HG03342 (cell line): ENCODE data around the gene LCE3A.
"Not testable (repeated sequence)": the region's sequence is repeated elsewhere in the genome, so short reads cannot be mapped to it uniquely, and the experiment has no call there.

Source experiments
- ATAC-seq: cut with Tn5 transposase; IDR thresholded peaks from one replicate; pipeline ENCODE4 v1.9.1; 2021; ENCODE audit warnings: mild to moderate bottlenecking, moderate library complexity; ENCODE audit not compliant: unreplicated experiment

LCE3A gene, protein sequence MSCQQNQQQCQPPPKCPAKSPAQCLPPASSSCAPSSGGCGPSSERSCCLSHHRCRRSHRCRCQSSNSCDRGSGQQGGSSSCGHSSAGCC

DNA sequence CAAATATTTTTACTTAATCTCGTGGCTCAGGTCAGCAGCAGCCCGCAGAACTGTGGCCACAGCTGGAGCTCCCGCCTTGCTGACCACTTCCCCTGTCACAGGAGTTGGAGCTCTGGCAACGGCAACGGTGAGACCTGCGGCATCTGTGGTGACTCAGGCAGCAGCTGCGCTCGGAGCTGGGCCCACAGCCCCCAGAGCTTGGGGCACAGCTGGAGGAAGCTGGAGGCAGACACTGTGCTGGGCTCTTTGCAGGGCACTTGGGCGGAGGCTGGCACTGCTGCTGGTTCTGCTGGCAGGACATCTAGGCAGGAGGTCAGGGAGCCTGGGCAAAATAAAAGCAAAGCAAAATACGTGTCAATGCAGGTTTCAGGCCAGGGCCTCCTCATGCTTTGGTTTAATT, at the start of gene LCE3A:
LCE3A (minus strand) TSS at position 301 of the 400 bp plus-strand sequence; CDS start at position 301, 0 bp downstream.
- ATAC-seq = no peak

DNA sequence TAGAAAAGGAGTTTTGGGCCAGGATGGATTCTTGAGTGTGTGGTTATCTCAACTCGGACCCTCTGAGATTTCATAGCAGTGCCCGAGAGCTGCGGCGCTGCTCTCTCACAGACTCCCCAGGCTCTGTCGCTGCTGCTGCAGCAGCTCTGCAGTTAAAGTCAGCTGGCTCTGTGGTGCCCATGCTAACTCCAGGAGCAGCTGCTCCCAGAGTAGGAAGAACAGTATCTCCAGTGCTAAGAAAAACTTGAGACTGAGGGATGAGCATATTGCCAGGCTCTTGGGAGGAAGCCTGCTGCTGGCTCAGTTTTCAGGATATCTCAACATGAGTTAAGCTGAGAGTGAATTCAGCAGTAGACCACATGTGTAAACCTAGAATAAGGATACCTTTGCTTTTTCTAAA, 44.7 kb upstream of the LCE3A start:
- no peak for ATAC-seq

DNA sequence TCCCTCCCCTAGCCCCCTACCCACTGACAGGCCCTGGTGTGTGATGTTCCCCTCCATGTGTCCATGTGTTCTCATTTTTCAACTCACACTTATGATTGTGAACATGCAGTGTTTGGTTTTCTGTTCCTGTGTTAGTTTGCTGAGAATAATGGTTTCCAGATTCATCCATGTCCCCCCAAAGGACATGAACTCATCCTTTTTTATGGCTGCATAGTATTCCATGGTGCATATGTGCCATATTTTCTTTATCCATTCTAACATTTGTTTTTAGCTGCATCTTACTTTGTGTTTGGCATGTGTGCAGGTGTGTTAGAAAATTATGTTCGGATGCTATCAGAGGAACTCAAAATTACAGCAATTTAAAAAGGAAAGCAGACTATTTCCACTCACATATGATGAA, 43.3 kb upstream of the LCE3A start:
- ATAC-seq = not testable (repeated sequence)

DNA sequence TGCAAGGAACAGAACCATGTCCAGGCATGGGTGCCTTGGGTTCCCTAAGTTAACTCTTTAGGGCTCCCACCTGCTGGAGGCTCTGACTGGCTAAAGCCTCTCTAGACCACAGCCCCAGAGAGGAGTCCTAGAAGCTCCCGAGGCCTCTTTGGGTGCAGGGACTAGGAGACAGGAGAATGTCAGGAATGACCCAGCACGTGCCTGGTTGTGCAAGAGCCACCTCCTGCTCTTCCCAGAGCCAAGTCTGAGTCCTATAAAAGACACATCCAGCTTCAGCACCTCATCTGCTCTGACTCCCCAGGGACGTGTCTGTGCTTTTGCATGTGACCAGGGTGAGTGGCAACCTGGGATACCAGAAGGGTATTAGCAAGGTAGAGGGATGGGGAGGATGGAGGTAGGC, 40.2 kb upstream of the LCE3A start, which contains the start of gene LCE2D:
LCE2D (plus strand) TSS at position 283 of the 400 bp plus-strand sequence. CDS start 726 bp downstream, outside the sequence.
- ATAC-seq = no peak

DNA sequence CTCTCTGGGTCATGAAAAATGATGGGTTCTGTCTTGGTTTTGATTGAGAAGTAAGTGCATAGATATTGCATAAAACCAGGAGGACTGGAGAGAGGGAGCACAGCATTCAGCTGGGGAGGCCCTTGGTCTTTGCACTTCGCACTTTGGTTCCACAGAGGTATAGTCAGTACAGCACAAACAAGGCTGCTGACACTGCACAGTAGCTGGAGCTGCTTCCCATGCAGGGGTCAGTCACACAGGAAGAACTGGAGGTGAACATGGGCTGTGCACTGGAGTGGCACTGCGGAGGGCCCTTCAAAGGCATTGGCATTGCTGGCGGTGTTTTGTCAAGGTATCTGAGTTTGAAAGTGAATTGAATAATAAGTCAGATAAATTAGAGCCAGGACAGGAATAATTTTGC, 35.7 kb upstream of the LCE3A start:
- no peak for ATAC-seq

DNA sequence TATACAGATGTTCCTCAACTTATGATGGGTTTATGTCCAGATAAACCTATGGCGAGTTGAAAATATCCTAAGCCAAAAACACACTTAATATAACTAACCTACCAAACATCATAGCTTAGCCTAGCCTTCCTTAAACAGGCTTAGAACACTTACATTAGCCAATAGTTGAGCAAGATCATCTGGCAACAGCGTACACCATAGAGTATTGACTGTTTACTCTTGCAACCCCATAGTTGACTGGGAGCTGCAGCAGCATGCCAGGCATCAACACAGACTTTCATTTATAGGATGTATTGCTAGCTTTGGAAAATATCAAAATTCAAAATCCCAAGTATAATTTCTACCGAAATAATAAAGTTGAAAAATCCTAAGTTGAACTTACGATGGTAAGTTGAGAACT, 34.8 kb upstream of the LCE3A start:
- no peak for ATAC-seq

DNA sequence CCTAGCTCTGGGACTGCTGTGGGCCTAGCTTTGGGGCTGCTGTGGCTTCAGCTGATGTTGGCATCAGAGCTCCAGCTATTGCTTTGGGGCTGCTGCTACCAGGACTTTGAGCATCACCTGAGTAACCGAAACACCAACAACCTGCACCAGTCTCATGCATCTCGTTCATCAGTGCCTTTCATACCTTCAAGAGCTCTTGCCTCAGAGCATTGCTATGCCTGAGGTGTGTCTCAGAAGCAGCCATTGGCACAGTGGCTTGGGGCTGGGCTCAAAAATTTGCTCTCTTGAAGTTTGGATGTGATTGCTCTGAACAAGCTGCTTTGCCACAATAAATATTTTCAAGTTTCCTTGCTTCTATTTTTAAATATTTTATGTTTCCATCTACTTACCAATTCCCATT, 33.6 kb upstream of the LCE3A start:
- ATAC-seq = no peak

DNA sequence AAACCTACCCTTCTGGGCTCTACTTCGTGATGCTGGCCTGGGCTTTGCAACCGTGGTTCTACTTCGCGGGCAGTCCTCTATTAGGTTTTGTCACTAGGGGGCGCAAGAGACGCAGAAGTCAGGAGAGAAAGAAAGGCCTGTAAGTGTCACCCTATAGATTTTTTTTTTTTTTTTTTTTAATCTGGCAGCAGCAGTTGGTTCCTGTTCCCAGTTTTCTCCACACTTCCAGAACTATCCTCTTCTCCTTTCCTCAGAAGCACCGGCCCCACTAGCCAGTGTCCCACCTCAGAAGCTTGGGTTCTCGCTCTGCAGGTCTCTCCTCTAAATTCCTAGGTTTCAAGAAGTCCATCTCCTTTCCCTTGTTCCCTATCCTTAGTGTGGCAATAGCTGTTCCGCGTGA, 31.2 kb upstream of the LCE3A start:
- no peak for ATAC-seq

DNA sequence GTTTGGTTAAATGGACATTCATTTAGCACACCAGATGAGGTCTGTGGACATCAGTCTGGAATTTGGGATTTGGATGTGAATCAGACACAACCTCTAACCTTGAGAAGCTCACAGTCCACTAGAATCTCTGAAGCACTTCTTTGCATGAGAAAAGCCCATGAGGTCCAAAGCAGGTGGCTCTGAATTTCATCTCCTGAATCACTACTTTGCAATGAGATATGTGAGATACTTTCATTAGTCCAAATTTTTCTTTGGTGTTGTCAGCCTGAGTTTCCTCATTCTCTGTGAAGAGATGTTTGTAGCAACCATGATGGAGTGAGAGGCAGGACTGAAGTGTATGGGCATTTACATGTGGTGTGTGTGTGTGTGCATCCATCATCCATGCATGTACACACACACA, 23.8 kb upstream of the LCE3A start:
- no peak for ATAC-seq

DNA sequence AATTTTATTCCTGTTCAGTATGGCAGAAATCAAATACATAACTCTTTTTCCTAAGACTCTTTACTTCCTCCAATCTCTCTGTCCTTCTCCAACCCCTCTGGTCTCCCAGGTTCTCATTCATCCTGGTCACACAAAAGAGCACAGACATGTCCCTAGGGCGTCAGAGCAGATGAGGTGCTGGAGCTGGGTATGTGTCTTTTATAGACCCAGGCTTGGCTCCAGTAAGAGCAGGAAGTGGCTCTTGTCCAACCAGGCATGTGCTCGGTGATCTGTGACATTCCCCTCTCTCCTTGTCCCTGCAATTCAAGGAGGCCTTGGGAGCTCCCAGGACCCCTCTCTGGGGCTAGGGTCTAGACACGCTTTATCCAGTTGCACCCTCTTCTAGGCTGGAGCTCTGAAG, 22.2 kb upstream of the LCE3A start:
- ATAC-seq = no peak

DNA sequence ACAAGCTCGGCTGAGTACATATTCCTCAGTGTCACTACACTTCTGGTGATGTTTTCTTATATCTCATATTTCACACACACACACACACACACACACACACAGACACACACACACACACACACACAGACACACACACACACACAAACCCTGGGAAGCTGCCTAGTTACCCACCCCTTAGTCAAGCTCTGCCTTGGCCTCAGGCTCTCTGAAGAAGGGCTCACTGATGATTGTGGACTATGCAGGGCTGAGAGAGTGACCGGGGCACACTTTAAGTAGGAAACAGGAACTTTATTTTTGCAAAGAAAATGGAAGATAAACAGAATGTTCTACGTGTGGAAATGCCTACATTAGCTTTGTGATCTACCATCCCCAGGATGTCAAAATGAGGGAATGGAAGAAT, 21.0 kb upstream of the LCE3A start:
- ATAC-seq = no peak

DNA sequence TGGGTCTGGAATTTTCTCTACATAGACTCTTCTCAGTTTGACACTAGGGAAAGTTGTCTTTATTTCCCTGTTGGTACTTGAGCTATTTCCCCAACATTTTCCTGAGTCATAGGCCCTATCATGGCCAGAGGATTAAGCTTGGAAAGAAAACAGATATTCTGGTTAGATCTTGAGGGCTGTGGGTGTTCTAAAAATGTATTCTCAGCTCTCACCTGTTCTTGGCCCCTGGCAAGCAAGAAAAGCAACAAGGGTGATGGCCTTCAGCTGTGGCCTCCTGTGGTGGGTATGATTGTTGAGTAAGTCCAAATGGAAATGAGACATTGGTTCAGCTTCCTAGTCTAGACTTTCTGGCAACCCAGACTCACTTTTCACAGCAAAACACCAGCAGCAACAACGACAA, 17.4 kb upstream of the LCE3A start:
- no peak for ATAC-seq

DNA sequence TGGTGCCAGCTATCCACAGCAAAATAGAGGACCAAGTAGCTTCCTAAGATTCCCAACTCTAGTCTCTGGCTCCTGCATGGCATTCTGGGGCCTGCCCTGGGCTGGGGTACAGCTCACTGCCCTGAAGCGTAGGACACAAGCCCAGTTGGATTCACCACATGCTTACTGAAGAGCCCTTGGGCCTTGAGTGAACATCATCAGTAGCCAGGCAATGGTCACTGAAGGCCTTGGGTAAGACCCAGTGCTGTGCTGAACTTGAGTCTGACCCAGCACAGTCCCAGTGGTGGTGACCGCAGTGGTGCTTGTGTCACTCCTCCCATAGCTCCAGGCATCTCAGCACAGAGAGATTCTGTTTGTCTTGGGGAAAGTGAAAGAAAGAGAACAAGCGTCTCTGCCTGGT, 7.7 kb upstream of the LCE3A start:
- no peak for ATAC-seq

DNA sequence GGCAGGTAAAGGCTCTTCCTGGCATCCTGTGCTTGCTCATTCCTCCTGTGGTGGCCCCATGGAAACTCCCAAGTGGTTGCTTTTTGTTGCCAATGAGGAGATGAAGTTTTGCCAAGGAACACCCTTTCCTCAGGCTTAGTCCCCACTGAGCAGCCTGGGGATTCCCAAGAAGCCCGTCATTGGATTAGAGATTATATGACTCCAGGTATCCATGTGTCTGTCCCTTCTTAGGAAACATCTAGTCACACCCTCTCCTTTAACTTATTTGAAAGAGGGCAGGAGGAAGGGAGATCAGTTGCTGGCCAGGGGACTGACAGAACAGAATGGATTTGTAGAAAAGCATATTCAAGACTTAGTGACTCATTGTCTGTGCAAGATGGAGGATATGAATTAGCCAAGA, 3.8 kb upstream of the LCE3A start:
- no peak for ATAC-seq

DNA sequence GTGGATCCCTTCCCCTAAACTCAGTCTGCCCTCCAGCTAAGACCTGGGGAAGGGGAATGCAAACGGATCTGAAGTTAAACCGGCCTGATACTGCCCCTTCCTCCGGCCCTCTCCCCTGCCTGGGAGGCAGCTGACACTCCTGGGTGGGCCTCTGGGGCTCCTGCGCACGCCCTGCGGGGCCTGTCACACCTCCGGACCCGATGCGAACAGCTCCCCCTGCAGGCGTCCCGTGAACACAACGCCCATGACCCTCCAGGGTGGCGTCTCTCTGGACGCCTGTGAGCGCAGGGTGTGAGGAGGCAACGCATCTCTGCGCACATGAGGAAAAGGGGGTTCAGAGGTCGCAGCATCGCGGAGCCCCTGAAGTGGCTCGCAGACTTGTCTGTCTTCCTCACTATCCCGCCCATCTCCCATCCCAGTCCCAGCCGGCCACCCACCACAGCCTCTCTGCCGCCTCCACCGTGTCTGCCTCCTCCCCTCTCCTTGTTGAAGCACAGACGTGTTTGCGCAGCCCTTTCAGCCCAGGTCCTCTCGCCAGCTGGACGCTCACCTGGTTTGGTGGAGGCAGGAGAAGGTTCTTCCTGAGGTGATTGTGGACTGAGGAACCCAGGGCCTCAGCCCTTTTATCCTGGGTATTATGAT, 421 bp upstream of the LCE3A start:
- ATAC-seq = no peak

DNA sequence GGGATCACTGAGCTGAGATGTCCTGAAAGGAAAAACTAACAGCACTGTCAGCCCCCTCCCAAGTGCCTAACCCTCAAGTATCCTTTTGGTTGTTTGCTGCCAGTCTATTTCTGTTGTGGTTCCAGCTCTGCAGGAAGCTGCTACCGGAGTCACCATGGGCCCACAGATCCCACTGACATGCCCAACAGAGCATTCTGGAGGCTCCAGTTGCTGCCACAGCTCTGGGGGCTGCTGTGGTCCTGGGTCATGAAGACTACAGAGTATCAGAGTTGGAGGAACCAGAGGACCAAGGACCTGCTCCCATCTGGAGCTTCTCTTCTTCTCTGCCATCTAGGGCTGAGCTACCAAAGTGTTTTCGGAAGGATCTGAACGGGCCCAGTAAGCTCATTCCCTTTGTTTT, 910 bp downstream of the LCE3A start:
- no peak for ATAC-seq

DNA sequence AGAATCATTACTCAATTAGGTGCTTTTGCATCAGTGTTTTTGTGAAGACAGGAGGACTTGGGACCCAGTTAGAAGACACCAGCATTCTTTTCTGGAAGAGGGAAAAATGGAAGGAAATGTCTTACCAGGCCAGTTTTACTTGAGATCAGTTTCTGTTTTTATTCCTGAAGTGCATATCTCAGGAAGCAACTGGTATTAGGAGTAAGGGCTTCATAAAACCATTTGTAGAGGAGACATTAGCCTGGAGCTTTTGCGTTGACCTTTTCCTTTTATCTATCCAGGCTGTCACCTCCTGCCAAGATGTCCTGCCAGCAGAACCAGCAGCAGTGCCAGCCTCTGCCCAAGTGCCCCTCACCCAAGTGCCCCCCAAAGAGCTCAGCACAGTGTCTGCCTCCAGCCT, 9.4 kb downstream of the LCE3A start, which contains the start of gene LCE3B:
LCE3B (plus strand) TSS at position 301 of the 400 bp plus-strand sequence; CDS start at position 301, 0 bp downstream.
- no peak for ATAC-seq

DNA sequence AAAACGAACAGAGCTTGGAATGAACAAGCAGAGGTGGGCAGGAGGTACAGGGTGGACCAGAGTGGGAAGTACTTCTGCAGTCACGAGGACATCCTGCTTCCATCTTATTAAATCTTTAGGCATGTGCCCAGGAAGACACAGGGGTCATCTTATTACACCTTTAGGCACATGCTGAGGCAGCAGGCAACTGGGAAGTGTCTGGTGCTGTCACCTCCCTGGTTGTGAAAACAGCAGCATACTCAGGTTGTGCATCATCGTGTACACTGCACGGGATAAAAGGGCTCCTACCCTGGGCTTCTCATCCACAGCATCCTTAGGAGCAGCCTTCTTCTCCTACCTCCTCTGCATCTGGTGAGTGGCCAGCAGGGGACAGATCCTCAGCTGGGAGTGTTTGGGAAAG, 23.0 kb downstream of the LCE3A start, which contains the start of gene LCE3C:
LCE3C (plus strand) TSS at position 301 of the 400 bp plus-strand sequence. CDS start 498 bp downstream, outside the sequence.
- no peak for ATAC-seq

DNA sequence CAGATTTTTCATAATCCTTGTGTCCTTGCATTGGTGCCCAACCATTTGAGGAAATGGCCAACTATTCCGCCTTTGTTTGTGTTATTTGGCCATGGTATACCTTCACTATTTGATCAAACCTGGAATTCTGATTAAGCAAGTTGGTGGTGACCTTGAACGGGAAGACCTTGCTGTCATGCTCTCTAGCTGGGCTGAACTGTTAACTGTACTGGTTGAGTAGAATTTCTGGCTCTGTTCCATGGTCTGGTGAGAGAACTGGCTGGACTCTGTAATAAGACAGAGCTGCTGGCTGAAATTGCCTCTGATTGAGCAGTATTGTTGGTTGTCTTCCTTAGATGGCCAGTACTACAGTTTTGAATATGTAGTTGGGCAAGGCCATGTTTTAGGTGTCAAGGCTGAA, 25.9 kb downstream of the LCE3A start:
- ATAC-seq = no peak

DNA sequence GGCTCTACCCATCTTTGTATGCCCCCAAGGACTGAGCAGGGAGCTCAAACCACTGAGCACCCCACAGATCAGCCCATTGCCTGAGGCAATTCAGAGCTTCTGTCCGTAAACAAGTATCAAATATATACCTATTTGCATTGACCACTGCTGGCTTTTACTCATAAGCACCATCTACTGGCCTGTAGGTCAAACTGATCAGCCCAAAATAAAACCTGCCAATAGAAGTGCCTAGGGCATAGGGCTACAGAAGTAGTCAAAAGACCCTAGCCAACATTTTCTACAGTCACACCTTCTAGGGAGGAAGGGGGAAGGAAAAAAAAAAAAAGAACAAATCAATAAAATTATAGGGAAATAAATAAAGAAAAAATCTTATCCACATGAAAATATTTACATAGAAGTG, 37.3 kb downstream of the LCE3A start:
- no peak for ATAC-seq

DNA sequence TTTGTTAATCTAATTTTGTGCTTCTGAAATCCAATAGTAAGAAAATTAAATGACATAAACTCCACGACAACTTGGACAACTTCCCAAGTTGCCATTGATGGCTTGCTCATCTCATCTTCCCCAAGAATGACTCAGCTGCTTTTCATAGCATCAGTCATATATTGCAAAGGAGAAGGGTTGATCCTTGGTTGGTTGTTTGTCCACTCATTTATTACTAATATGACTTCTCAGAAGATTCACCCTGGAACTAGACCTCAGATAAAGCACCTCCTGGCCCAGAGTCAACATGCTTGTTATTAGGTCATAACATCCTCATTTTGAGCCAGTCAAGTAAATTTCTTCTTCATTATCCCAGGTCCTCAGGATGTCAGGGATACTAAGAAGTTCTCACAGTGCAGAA, 40.3 kb downstream of the LCE3A start:
- no peak for ATAC-seq

DNA sequence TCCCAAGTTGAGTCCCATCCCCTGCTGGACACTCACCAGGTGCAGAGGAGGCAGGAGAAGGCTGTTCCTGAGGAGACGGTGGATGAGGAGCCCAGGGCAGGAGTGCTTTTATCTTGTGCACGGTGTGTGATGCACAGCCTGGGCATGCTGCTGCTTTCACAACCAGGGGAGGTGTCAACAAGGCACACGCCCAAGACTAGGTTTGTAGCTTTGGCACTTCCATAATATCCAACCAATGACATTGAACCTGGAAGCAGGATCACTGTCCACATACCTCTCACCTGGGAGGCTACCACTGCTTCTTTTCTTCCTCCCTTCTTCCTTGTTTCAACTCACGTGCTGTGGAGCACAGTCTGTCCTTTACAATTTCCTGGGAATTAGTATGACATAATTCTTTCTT, 42.5 kb downstream of the LCE3A start, which contains the start of gene LCE3D:
LCE3D (minus strand) TSS at position 84 of the 400 bp plus-strand sequence. CDS start 580 bp downstream, outside the sequence.
- no peak for ATAC-seq

DNA sequence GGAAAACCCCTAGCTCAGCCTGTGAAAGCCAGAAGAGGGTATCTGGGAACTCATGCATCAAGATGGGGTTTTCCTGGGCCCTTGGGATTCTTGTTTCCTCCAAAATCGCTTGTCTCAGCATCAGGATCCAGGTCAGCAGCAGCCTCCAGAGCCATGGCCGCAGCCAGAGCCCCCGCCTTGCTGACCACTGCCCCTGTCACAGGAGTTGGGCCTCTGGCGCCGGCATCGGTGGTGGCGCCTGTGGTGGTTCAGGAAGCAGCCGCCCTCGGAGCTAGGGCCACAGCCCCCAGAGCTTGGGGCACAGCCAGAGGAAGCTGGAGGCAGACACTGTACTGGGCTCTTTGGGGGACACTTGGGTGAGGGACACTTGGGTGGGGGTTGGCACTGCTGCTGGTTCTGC, 43.4 kb downstream of the LCE3A start:
- ATAC-seq = not testable (repeated sequence)
